Adrenal gland (tissue), 12 donors: ENCODE measurements around the gene TRIP12. TPM values are rescaled to one million over a fixed set of nuclear protein-coding genes. Genes with fewer than 3 reads are reported as not detected.
A peak's percentile ranks its signal among the peaks of the same experiment; 100 is the strongest.
"Not testable (repeated sequence)": the region's sequence is repeated elsewhere in the genome, so short reads cannot be mapped to it uniquely, and the experiment has no call there.

ENCODE experiments used
- DNase-seq, 7 donors: peaks; one replicate each; pipeline ENCODE4 v3.0.0-alpha.2; 2019 to 2020
- H3K27ac ChIP-seq, 5 donors: fragments of 200-600 bp; sonication (generic) in 4 of 5; 1 replicate in 3 of 5; 2 replicates in 2 of 5; pipeline versions ENCODE4 v1.5.1 to v1.8.0; 2016 to 2020; ENCODE audit warnings: mild to moderate bottlenecking in 1 of 5
- H3K27me3 ChIP-seq: fragments of 200-600 bp; 2 replicates; pipeline ENCODE4 v1.8.0; 2021
- H3K36me3 ChIP-seq, 2 donors: fragments of 200-600 bp; replicated peaks in 1 of 2; 1 replicate in 1 of 2; 2 replicates in 1 of 2; pipeline versions ENCODE4 v1.5.1 to v1.8.0; 2018 to 2022
- H3K4me1 ChIP-seq, 2 donors: fragments of 200-600 bp; replicated peaks in 1 of 2; 1 replicate in 1 of 2; 2 replicates in 1 of 2; pipeline versions ENCODE4 v1.5.1 to v1.8.0; 2018 to 2021
- H3K4me3 ChIP-seq, 4 donors: fragments of 200-600 bp; sonication (generic) in 3 of 4; one replicate each; pipeline ENCODE4 v1.5.1; 2016 to 2018
- H3K9me3 ChIP-seq, 3 donors: fragments of 200-600 bp; sonication (generic) in 1 of 3; replicated peaks in 1 of 3; 1 replicate in 2 of 3; 2 replicates in 1 of 3; pipeline versions ENCODE4 v1.5.1 to v1.8.0; 2016 to 2021
- CTCF ChIP-seq, 6 experiments: fragments of 450-650 bp in 4 of 6; fragments of 200-600 bp in 2 of 6; sonication (generic) in 1 of 6; IDR thresholded peaks; 1 replicate in 5 of 6; 2 replicates in 1 of 6; pipeline versions ENCODE4 v1.5.1 to v1.8.0; 2016 to 2021; ENCODE audit warnings: antibody characterized with exemption in 6 of 6, mild to moderate bottlenecking in 2 of 6, moderate library complexity in 1 of 6
- POLR2A ChIP-seq, 2 donors: fragments of 450-650 bp; IDR thresholded peaks; one replicate each; pipeline ENCODE4 v1.6.1; 2017; ENCODE audit warnings: antibody characterized with exemption in 2 of 2, mild to moderate bottlenecking in 2 of 2, moderate library complexity in 1 of 2
- WGBS, 4 donors: extraction: QIAGEN DNeasy Blood & Tissue Kit in 2 of 4; methylation state at CpG; one replicate each; pipeline versions ENCODE4 v1.1.5 to v1.1.7; 2013 to 2017; 5-methylcytosine and 5-hydroxymethylcytosine counted together
- intact Hi-C, 2 donors: fragments of 100-400 bp; cut with DNase I; formaldehyde crosslinking; loops; one replicate each; pipeline versions ENCODE4 v1.14.1 to v1.15.0; 2022 to 2023
- polyA plus RNA-seq, 3 donors: library from polyadenylated mRNA; stranded (reverse); fragments of 200-250 nt in 2 of 3; fragments of 350-450 nt in 1 of 3; fragmentation: Illumina TruSeq in 1 of 3; extraction: RNeasy Lipid Tissue Mini Kit (QIAGEN cat#74804) in 1 of 3; gene quantifications; one replicate each; pipeline ENCODE4 v1.2.3, GENCODE V29; 2013 to 2014
- total RNA-seq, 9 donors: library from RNA; depleted of rRNA in 4 of 9; stranded (reverse); fragments of >200 nt in 4 of 9; fragments of 120-200 nt in 1 of 9; fragmentation: NEBNext Ultra II Directional in 1 of 9; extraction: Animal tissue kit (Norgen Biotek cat#: 25700) in 1 of 9; gene quantifications; one replicate each; pipeline versions ENCODE4 v1.1.0 to v1.2.4, GENCODE V29; 2013 to 2023
- donor health status: healthy with polysubstance abuse.
- donor health status: Bipolar disorder and iron deficiency.
- donor health status: DM: yes; HTN: yes; CAD: no.
- donor health status: DM: no; HTN: no; CAD: no.
- donor health status: DM: no; HTN: no; CAD: no.
- donor health status: DM: yes; HTN: yes; CAD: no.

TRIP12 gene
- total and polyA plus RNA-seq, 12 donors, result 15.5 to 242 (median 146) TPM

GRCh38 chr2:229798446-229799155, 123.2 kb downstream of the TRIP12 start:
- 30 to 39% (median 36%) methylated on average over 5 of the region's 5 CpGs for WGBS, 4 donors
- intact Hi-C loops, result no loop called here
- no peaks in the 10 kb centered on the region for H3K27me3 ChIP-seq
- peak overlapping the region; percentile 17 to 63 (median 31) for H3K27ac ChIP-seq
- no peak overlapping the region for H3K4me3 ChIP-seq
- no peak for TF ChIP-seq POLR2A (IDR thresholded peaks at IDR 0.05)
- no peak for TF ChIP-seq CTCF (IDR thresholded peaks at IDR 0.05)
- H3K9me3 ChIP-seq, result no peaks in the 10 kb centered on the region
- peaks cover 0 to 63% of the 10 kb centered on the region in 2 donors for H3K36me3 ChIP-seq
- peak in 6 of 7 donors; percentile 22 to 62 (median 45) for DNase-seq
- peaks cover 16 to 44% of the 10 kb centered on the region in 2 donors for H3K4me1 ChIP-seq

DNA sequence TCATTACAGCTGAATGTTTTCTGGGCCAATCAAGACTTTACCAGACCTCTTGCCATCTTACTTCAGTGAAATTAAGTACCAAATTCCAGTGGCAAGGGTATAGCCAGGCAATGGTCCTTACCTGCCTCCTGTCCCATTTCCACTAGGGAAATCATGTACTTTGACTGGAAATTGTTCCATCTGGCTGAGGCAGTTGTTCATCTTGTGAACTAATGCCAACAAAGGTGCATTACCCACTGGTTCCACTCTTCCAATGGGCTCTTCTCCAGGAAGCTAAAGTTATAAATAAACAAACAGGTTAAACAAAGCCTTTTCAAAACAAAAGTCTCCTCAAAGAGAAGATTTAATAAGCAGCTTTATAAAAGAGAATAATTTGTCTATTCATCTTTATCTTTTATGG, 126.8 kb downstream of the TRIP12 start:
- intact Hi-C loops, result no loop called here

DNA sequence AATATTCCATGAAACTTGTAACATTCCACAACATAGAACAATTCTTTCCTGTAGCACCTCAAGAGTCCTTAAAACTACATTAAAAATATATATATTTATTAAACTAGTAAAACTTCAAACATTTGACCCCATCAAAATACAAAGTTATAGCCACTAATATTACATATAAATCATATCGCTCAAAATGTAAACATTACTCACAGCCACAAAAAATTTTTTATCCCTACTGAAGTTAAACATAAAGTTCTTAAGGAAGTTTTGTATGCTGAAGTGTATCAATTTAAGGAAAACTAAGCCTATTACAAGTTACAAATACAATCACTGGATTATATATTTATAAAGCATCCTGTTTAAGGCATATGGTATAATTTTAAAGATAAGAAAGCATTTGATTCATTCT, 127.2 kb downstream of the TRIP12 start:
- no peak for DNase-seq
- no peak overlapping the region for H3K4me3 ChIP-seq
- WGBS, 4 donors, result 96 to 100% (median 99%) methylated on average over 1 of the region's 1 CpG
- no peaks in the 10 kb centered on the region for H3K27me3 ChIP-seq
- no peak overlapping the region for H3K27ac ChIP-seq
- intact Hi-C loops, result no loop called here
- H3K4me1 ChIP-seq, result peaks cover 11 to 26% of the 10 kb centered on the region in 2 donors
- no peak for TF ChIP-seq POLR2A (IDR thresholded peaks at IDR 0.05)
- TF ChIP-seq CTCF (IDR thresholded peaks at IDR 0.05), result no peak
- no peaks in the 10 kb centered on the region for H3K9me3 ChIP-seq
- H3K36me3 ChIP-seq, result peaks cover 0 to 80% of the 10 kb centered on the region in 2 donors

More for the DNA sequence above, 126.8 kb downstream of the TRIP12 start:
- Histone ChIP-seq H3K4me1 (peaks cover 11 to 30% of the 10 kb centered on the region in 2 donors), H3K9me3 (no peaks in the 10 kb centered on the region), H3K27me3 (no peaks in the 10 kb centered on the region), H3K36me3 (peaks cover 0 to 79% of the 10 kb centered on the region in 2 donors), H3K4me3 (no peak overlapping the region), H3K27ac (no peak overlapping the region)
- TF ChIP-seq POLR2A (IDR thresholded peaks at IDR 0.05) (no peak), CTCF (IDR thresholded peaks at IDR 0.05) (no peak)
- no peak for DNase-seq

- H3K9me3 ChIP-seq, intact Hi-C loops, H3K27me3 ChIP-seq, H3K4me3 ChIP-seq, DNase-seq, H3K27ac ChIP-seq: not testable (repeated sequence)
- 92 to 99% (median 97%) methylated on average over 8 to 11 of the region's 11 CpGs for WGBS, 4 donors
- Histone ChIP-seq H3K4me1 (peaks cover 8 to 28% of the 10 kb centered on the region in 2 donors), H3K36me3 (peaks cover 0 to 27% of the 10 kb centered on the region in 2 donors)
These were observed 135.5 kb downstream of the TRIP12 start for GRCh38 chr2:229786289-229786688.

- TF ChIP-seq CTCF (IDR thresholded peaks at IDR 0.05) (no peak), POLR2A (IDR thresholded peaks at IDR 0.05) (no peak)
- intact Hi-C loops, result no loop called here
- H3K27ac ChIP-seq, result peak overlapping the region in 1 of 5 donors; percentile 4
- DNase-seq, result no peak
- peaks cover 0 to 16% of the 10 kb centered on the region in 2 donors for H3K36me3 ChIP-seq
- H3K4me3 ChIP-seq, result no peak overlapping the region
- H3K27me3 ChIP-seq, result no peaks in the 10 kb centered on the region
- H3K9me3 ChIP-seq, result no peaks in the 10 kb centered on the region
- H3K4me1 ChIP-seq, result peaks cover 8 to 36% of the 10 kb centered on the region in 2 donors
- WGBS, 4 donors, result 73 to 92% (median 81%) methylated on average over 2 of the region's 2 CpGs
These were observed 137.0 kb downstream of the TRIP12 start for GRCh38 chr2:229784791-229785190.
